Prostate gland (tissue), 2 donors: ENCODE measurements around the gene TAF4B.

Experiments used
- CTCF ChIP-seq, 4 experiments: fragments of 200-600 bp in 2 of 4; fragments of 450-650 bp in 2 of 4; sonication (generic) in 2 of 4; IDR thresholded peaks; 1 replicate in 3 of 4; 2 replicates in 1 of 4; pipeline ENCODE4 v1.5.1; 2016 to 2019; ENCODE audit warnings: antibody characterized with exemption in 4 of 4, mild to moderate bottlenecking in 2 of 4, moderate library complexity in 2 of 4
- POLR2A ChIP-seq: fragments of 450-650 bp; IDR thresholded peaks from one replicate; pipeline ENCODE4 v1.6.1; 2016; ENCODE audit warnings: antibody characterized with exemption, mild to moderate bottlenecking

GRCh38 chr18:26225915-26226228 is 373 bp upstream of the TAF4B start:
- no peak for TF ChIP-seq CTCF (IDR thresholded peaks at IDR 0.05)
- no peak for TF ChIP-seq POLR2A
